GM21515 (cell line): ENCODE data around the gene KCNB1.

ENCODE experiments used
- ATAC-seq: cut with Tn5 transposase; IDR thresholded peaks from one replicate; pipeline ENCODE4 v1.9.1; 2021; ENCODE audit not compliant: unreplicated experiment

KCNB1 gene

DNA sequence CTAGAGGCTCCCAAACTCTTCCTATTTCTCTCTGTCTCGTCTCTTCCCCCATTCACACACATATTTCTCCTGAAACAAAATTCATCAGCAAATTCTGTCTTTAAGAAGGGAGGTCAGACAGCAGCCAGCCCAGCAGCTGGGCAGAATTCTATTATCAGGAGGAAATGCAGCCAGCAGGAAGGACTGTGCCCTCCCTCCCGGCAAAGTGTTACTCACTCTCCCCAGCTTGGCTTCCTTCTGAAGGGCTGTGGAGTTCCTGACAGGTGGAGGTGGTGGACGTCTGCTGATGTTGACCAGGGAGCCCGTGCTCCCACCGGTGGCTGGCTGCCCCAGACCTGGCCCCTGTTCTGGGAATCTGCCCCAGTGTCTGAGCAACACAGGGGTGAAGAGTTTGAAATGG lies 37.3 kb downstream of the KCNB1 start:
- ATAC-seq: no peak

DNA sequence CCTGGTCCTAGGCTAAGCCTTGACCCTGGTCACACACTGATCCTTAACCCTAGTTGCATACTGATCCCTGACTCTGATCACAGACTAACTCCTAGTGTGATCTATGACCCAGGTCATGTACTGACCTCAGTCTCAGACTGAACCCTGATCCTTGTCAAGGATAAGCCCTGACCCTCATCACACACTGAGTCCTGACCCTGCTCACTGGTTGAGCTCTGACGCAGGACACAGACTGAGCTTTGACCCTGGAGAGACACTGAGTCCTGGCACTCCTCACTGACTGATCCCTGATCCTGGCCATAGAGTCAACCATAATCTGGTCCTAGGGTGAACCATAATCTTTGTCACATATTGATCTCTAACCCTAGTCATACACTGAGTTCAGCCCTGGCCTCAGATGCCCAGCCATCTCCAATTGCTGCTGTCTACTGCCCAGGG lies 37.9 kb downstream of the KCNB1 start:
- ATAC-seq: no peak

DNA sequence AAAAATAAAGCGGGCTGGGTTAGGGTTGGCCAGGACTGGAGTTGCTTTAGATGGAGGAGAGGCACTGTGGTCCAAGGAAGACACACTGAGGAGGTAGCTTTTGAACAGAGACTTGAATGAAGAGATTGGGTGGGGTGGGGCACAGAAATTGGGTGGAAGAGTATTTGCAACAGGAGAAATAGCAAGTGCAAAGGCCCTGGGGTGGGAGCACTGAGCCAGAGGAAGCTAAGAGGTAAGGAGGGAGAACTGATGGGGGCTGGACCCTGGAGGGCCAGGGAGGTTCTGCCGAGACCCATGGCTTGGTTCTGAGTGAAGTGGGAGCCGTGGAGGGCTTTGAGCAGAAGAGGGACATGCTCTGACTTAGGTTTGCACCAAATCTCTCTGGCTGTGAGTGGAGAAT lies 45.4 kb downstream of the KCNB1 start:
- ATAC-seq: no peak

DNA sequence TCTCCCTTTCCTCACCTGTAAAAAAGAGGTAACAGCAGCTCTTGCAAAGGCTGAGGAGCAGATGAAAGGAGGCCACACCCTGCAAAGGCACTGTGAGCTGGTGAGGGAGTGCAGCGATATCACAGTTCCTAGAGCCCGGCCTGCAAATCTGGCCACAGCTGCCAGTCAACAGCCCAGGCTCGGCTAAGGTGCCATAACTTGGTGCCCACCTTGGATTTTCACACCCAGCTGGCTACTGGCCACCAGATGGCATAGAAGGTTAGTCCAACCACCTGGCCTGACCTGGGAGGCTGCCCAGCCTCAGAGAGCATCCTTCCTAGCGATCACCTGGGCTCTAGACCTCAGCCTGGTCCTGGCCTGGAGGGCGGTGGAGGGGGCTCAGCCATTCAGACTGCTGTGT lies 46.8 kb downstream of the KCNB1 start:
- no peak for ATAC-seq

DNA sequence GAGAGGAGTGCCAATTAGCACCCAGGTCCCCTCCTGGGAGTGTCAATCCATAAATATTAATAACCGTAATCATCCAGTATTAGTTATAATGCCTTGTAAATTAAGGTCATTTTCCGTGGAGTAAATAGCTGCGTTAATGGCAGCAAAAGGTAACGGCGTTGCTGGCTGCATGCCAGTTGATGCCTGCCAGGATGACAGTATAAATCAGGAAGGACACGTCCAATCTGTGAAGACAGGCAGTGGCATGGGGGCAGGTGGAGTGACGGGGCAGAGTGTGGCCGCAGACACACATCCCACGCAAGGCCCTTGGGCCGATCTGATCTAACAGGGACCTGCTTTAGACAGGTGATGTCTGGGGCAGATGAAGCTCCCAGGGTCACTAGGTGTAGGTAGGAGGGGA lies 49.1 kb downstream of the KCNB1 start:
- no peak for ATAC-seq

DNA sequence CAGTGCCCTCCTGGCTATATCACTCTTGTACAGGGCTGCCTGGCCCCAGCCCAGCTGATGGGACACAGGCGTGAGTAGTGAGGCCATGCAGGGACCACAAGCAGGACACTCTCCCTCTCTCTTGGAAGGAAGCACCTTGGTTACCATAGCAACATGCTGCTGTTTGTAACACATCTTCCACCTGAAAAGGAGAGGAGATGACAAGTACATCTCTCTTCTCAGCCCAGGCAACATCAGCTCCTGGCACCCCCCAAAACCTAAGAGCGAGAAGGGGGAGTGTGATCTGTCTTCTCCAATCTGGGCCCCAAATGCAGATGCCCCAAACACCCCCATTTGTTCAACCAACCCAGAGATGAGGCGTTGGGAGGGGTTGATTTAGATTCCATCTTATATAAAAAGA lies 49.9 kb downstream of the KCNB1 start:
- ATAC-seq: no peak

DNA sequence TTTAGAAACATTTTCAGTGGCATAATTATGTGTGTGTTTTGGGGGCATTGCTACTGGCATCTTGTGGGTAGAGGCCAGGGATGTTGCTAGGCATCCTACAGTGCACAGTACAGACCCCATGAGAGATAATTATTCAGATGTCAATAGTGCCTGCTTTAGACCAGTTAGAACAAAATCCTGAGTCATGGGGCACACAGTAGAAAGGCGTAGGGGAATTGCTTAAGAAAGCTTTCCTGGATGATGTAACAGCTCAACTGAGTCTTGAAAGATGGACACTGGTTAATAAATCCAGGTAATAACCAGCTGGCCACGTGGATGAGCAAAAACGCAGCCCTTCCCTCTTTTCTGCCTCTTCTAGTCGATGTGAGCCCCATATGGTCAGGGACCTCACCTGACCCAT lies 51.1 kb downstream of the KCNB1 start:
- no peak for ATAC-seq

DNA sequence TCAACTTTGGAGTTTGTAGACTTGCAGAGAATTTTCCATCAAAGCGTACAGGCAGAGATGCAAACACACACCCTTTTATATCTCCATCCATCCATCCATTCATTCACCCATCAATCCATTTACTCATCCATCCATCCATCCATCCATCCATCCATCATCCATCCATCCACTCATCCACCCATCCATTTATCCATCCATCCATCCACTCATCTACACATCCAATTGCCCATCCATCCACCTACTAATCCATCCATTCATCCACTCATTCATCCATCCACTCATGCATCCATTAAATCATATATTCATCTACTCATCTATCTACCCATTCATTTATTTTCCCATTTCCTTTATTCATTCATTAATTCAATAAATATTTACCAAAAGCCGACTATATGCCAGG lies 52.1 kb downstream of the KCNB1 start:
- no peak for ATAC-seq

DNA sequence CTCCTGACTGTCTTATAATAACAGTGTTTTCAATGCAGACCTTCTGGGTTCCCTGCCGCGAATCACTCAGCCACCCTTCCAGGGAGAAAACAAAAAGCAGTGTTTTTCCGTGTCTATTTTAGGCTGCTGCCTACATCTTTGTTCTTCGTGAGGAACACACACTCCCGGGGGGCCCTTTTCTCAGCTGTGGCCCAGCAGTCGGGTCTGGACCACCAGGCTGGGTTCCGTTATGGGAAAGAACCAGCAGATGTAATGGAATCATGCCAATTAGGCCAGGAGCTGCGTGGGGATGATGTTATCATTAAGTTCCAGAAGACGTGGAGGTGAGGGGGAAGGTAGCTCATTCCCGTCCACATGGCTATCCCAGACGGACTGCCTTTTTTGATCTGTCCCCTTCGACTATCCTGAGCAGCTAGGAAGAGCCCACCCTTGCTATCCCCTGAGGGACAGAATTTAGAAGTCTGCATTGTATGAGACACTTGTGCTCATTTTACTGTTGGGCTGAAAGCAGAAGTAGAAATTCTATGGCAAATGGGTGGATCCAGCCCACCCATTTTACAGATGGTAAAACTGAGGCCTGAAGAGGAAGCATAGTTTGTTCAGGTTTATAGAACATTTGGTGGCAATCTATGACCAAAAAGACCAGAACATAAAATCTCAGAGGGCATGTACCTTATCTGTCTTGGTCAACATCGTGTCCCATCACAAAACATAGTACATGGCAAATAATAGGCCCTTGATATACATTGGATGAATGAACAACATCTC lies 54.5 kb downstream of the KCNB1 start:
- no peak for ATAC-seq

DNA sequence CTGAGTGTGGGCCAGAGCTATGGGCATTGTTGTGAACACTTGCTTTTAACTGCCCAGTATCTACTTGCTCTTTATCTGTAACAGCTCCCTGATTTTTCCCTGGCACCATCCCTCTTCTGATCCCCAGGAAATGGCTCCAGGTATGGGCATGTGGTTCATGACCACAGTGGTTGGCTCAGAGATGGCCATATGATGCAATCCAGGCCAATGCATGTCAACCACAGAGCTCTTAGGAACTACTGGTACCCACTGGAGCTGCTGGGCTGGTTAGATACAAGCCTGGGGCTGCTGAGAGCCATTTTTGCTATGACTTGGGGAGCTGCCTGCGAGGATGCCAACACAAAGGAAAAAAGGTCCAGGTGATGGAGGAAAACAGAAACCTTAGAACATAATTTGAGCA lies 55.6 kb downstream of the KCNB1 start:
- no peak for ATAC-seq

DNA sequence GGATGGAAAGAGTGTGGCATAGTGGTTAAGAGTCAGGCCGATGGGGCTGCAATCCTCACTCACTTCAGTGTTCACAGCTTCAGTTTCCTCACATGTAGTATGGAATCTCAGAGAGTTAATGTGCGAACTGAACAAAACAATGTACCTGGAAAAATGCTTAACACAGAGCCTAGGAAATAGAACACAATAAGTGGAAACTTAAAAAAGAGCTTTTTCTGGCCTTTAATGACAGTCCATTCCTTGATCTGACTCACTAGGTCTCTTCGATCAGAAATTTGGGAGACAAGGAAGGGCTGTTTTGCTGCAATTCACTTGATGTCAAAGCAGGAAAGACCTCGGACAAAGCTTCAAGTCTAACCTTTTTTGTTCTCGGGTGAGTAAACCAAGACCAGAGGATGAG lies 56.1 kb downstream of the KCNB1 start:
- ATAC-seq: no peak

DNA sequence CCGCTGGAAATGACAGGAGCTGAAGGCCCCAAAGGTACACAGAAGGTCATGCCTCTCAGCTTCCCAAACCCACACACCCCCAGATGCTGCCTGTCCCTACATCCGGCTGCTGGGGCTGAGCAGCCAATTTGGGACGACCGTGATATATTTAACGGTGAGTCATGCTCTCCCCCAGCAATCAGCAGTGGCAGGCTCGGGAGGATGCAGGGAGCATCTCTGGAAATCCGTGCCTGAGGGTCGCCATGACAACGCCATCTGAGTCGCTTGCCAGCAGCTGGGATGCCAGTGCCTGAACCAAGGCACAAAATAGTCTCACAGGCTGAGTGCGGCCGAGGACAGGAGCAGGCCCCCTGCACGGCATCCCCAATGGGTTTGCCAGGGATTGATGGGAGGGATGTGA lies 57.9 kb downstream of the KCNB1 start:
- ATAC-seq: no peak

DNA sequence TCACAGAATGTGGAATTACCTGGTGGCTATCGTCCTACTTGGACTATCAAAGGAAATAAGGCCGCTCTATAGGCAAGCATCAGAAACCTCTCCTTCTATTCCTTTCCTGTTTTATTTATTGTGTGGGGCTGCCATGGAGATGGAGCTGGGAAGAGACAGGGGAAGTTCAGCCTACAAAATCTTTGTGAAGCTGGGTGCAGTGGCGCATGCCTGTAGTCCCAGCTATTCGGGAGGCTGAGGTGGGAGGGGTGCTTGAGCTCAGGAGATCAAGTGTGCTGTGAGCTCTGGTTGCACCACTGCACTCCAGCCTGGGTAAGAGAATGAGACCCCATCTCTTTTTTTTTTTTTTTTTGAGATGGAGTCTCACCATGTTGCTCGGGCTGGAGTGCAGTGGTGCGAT lies 60.3 kb downstream of the KCNB1 start:
- no peak for ATAC-seq

DNA sequence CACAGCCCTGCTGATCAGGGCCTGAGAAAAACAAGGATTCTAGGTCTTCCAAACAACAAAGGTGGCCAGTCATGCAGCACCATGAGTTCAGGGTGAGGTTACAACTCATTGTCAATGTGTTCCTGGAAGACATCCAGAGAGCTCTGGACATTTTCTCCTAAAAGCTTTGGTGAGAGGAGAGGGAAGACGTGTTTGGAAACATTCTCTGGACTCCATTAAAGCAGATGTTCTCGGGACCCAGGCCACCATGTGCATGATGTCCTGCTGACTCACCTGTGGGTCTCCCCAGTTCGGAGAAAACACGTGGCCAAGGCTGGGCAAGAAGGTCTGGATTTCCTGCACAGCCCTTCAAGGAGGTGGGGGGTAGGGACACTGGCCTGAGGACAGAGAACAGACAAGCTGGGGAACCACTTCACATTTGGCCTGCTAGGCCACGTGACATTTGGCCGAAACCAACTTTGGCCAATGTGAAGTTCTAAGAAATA lies 61.6 kb downstream of the KCNB1 start:
- no peak for ATAC-seq

DNA sequence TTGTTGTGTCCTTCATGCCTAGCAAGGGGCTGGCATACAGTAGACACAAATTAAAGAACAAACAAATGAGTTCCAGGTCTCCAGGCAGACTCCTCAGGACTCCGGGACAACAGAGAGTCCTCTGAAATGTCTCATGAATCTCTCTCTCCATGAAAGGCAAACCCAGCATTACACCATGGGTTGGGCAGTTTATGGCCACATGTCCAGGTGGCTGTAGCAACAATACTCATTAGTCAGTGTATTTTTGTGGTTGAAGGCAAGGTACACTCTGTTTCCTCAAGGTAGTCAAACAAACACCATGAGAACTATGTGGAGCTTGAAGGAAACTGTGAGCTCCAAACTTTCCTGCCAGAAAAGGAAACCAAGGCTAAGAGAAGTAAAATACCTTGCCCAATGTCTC lies 62.2 kb downstream of the KCNB1 start:
- no peak for ATAC-seq

DNA sequence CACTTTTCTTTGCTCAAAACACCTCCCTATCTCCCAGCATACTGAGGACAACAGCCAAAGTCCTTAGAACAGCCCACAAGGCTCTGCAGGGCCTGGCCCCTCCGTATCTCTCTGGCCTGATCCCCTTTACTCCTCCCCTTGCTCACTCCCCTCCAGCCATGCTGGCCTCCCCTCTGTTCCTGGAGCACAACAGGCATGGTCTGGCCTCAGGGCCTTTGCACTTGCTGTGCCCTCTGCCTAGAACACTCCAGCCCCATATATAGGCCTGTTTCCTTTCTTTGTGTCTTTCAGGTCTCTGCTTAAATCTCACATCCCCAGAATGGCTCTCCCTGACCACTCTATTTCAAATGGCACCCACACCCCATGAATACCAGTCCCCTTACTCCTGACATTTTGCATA lies 62.7 kb downstream of the KCNB1 start:
- ATAC-seq: no peak

DNA sequence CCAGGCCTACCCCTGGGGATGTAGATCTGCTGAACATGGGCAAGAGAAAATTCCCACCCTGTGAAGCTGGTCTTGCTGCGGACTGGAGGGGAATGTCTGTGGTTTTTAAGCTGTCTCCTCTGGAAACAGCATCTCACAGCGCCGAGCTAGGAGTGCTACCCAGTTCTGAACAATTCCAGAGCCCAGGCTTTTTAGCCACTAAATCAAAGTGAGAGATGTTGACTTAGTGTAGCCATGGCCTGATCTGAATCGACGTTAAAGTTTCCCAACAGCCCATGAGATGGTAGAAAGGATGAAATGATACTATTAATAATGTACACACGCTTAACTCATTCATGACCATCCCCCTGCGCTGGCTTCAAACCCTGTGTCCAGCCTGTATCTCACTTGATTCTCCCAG lies 63.7 kb downstream of the KCNB1 start:
- no peak for ATAC-seq

DNA sequence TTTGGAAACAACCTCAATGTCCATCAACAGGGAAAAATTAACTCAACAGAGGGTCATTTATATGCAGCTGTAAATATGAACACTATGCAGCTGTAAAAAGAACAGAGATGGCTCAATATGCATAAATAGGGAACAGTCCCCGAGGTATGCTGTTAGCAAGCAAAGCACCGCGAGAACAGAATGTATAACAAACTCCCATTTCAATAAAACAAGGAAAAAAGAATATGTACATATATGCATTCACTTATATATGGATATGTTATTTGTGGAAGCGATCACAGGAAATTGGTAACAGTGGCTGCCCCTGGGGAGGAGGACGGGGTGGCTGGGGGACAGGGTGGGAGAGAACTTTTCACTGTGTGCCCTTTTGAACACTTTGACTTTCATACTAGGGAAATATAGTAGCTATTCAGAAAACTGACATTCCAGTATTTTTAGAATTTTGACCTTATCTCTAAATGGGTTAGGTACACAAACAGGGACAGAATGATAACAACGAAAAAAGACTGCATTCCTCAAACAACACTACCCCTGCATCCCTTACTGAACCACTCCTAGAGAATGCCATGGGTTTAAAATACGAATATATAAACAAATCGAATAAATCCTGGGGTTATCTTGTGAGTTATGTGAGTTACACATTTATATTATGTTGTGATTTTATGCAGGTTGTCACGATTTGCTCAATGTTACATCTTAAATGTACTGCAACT lies 64.5 kb downstream of the KCNB1 start:
- ATAC-seq: no peak

DNA sequence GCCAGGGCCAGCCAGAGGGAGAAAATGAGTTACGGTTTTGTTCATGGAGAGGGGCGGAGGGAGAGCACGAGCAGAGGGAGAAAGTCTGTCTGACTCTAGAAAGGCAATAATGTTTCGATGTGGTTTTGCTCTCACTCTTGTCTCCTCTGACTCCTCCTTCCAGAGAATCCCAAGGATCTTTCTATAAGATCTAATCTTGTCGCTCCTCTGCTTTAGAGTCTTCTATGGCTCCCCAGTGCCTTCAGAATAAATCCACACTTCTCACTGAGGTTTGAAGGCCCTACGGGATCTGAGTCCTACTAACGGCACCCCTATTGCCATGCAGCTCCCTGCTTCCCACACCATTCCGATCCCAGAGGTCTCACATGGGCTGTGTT lies 66.8 kb downstream of the KCNB1 start:
- ATAC-seq: no peak

DNA sequence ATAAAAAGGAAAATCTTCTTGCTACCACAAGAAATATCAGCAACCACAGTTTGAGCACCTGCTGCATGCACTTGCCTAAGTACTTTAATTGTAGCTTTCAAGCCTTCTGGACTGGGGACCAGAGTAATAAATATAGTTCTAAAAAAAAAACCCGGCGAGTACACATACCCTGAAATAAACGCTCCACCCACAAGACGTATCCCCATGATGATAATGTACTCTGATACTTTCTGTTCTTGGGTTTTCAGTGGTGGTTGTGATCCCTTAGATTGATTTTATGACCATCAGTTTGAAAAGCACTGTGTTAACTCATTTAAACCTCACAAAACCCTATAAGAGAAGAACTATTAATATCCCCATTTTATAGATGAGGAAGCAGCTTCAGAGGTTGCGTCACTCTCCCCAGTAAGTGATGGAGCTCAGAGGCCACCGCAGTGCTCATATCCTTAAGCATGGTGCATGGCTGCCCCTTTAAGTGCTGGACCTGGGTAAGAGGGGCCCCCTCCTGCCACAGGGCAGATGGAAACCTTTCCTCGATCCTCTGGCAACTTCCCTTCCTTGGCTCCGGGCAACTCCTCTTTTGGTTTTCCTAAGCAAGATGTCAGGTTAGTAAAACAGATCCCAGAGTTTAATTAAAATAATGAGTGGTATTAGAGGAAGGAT lies 67.3 kb downstream of the KCNB1 start:
- no peak for ATAC-seq

DNA sequence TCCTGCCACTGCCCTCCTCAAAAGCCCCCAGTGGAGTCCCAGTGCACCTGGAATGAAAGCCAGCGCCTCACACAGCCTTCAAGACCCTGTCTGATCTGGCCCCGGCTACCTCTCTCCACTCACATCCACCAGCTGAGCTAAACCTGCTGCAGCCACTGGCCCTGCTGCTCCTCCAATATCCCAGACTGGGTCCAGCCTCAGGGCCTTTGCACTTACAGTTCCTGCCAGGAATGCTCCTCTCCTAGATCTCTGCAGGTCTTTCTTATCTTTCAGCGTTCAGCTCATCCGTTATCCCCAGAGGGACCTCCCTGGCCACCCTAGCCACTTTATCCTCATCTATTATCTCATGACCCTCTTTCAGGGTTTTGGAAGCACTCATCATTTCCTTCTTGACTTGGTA lies 68.8 kb downstream of the KCNB1 start:
- ATAC-seq: no peak

DNA sequence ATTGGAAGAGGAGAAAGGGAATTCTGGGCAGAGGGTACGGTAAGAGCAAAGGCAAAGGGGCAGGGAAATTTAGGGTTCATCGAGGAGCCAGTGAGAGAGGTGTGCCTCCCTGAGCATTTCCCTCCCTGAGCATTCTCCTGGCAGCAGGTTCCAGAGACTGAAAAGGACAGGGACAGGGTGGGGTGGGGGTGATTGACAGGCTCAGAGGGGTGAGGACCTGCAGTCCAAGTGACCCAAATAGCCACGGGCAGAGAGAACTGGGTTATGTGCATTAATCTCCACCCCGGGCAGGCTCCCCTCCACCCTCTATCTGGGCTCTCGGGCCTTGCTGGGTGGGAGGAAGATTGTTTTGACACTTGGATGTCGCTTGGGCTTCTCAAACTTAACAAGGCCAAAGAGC lies 69.5 kb downstream of the KCNB1 start:
- ATAC-seq: no peak
